HCEC 1CT (cell line): ENCODE results near the gene RASAL1.

ENCODE experiments used
- DNase-seq: peaks from one replicate; pipeline ENCODE4 v3.0.0-alpha.2; 2017

The RASAL1 gene

DNA sequence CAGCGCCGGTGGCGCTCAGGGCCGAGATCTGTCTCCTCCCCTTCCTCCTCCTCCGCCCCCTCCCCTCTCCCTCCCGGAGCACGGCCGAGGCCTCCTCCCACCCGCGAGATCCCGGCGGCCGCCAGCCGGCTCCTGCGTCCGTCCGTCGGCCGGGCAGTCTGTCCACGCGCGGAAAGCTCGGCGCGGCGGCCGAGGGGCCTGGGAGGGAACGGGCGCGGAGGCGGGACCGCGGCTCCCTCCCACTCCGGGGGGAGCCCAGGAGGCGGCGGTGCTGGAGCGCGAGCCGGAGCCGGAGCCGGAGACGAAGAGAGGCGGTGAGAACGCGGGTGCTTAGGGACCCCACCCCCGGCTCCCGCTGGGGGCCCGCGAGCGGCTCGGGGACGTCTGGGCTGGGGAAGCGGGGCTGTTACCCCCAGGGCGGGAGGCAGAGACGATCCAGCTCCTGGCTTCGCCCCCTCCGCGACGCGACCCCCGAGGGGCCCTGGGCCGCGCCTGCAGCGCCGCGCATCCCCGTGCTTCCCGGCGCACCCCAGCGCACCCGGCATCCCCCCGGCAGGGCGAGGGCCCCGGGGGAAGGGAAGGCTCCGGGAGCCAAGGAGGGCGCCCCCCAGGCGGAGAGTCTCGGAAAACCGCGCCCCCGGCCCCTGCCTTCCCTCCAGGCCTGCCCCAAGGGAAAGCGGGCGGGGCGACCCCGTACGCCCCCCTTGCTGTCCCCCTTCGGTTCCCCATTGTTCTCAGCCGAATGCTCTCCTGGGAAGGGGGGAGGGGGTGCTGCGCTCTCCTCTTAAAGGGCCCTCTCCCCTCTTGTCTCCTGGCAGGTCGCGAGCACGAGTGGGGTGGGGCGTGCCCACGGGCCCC lies 78.7 kb downstream of the RASAL1 start, which contains the start of gene DTX1:
Gene DTX1 (plus strand): TSS at position 100 of the 858 bp plus-strand sequence. CDS start 1,463 bp downstream, outside the sequence.
- DNase-seq = no peak

DNA sequence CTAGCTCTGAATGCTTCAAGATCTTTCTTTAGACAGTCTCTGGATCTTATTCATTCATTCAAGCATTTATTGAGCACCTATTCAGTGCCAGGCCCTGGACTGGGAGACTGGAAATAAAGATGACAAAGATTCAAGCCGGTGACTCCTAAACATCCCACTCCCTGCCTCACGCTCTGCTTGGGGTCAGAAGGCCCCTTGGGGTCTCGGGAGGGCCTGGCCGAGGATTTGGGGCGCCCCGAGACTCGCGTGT lies 79.3 kb downstream of the RASAL1 start:
- DNase-seq = no peak

DNA sequence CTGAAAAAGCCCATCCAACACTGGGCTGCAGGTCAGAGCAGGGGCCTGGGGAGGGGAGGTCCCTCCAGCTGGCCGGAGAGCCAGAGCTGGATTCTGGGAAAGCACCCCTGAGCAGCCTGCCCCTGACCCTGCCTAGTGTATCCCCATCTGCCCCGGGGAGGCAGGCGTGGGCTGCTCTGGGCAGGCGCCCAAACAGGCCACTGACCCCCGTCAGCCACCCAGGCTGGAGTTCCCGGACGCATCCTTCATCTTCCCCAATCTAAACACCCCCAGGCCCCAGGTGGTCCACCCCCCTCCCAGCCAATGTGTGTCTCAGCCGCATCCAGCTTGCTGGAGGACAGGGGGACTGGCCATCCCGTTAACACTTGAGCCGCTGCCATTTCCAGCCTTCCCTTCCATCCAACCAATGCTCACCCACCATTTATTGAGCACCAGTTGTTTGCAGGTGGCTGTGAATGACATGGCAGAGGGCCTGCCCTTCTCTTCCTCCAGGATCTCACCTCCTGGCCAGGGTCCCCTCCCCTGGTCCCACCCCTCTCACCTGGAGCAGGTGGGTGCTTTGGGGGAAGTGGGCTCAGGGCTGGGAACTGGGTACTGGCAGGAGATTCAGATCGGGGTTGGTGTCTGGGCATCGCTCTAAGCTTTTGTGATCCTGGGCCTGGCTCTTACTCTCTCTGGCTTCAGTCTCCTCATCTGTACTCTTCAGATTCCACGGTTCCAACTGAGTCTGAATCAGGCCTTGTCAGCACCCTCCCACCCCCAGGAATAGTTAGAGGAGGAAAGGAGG lies 79.8 kb downstream of the RASAL1 start:
- DNase-seq = no peak

DNA sequence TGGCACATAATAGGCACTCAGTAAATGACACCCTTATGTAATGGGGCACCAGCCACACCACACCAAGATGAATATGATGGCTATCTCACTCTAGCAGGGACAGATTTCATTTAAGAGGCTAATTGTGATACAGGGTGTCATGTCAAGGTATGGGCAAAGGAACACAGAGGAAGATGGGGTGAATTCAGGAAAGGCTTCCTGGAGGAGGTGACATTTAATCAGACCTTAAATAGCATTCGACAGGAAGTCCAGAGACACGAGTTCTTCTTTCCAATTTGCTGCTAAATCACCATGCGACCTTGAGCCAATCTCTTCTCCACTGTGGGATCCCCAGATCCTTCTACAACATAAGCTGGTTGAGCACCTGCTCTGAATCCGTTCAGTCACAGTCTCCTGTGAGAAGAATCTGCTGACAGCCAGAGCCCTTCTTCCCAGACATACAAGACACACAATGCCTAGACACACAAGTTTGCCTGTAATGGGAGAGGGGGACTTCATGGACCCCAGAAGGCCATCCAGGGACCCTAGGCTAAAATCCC lies 80.5 kb downstream of the RASAL1 start:
- no peak for DNase-seq

DNA sequence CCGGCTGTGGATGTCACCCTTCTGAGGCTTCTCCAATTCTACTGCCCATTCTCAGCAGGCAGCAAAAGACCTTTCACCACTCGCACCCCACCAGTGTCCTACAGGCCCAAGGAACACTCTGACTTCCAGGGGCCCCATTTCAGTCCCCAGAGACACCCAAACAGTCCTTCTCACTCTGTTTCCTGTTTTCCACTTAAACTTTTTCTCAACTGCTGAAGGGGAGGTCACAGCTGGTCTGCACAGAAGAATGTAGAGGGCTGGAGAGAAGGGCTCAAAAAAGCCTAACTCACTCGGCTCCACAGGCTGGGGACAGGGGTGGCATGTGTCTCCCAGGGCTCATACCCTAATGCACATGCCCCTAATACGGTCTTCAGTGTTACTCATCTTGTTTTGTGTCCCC lies 83.2 kb downstream of the RASAL1 start:
- no peak for DNase-seq

DNA sequence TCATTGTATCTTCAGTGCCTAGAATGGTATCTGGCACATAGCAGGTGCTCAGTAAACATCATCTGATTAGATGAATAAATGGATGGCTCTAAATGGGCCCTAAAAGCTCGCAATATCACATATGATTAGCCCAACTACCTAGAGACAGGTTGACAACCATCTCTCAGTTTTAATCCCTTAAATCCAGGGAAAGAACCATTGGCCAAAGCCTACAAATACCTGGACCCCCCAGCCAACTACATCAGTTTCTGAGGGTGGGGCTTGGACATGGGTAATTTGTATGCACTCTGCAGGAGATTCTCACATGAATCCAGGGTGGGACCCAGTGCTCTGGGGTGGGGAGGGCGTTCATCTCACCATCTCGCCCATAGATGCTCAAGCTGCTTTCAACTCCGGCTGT lies 83.8 kb downstream of the RASAL1 start:
- no peak for DNase-seq

DNA sequence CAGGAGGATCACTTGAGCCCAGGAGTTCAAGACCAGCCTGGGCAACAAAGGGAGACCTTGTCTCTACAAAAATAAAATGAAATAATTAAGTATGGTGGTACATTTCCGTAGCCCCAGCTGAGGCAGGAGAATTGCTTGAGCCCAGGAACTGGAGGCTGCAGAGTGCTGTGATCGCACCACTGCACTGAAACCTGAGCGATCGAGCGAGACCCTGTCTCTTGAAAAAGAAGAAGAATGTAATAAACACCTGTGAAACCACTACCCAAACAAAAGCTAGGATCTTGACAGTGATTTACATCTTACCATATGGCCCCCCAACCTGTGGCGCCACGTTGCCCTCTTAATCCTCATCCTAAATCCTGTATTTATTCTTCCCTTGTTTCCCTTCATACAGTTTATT lies 84.8 kb downstream of the RASAL1 start:
- DNase-seq = no peak

DNA sequence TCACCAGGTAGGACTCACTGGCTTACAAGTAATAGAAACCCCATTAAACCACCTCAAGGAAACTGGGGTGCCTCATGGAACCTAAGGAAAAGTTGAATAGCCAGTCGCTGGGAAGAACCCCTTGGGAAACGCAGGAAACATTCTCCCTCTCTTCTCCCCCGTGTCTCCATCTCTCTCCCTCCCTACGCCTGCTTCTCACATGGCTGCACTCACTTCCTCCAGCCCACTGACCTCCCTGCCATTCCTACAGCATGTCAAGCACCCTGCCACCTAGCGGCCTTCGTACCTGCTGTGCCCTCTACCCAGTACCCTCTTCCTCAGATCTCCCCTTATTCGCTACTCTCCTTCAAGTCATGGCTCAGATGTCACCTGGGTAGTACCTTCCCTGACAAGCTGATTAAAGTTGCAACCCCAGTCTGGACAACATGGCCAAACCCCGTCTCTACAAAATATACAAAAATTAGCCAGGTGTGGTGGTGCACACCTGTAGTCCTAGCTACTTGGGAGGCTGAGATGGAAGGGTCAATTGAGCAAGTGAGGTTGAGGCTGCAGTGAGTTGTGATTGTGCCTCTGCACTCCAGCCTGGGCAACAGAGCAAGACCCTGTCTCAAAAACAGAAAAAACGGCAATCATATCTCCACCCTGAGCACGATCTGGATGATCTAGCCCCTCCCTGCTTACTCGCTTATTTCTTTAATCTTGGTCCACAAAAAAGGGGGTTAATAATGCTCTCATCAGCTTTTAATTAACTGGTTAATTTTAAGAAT lies 85.4 kb downstream of the RASAL1 start:
- DNase-seq = peak; percentile 39
